Activated T-cell treated with anti-CD3 and anti-CD28 coated beads, Interleukin-2, amount 50 U/mL, for 48 hours (primary cell): ENCODE results near the gene C17orf58.
"Not testable (repeated sequence)": the region's sequence is repeated elsewhere in the genome, so short reads cannot be mapped to it uniquely, and the experiment has no call there.

Source experiments
- DNase-seq, 2 experiments: peaks; one replicate each; pipeline ENCODE4 v3.0.0-alpha.2; 2020

Gene C17orf58

GRCh38 chr17:67999291-67999911, 3.1 kb upstream of the C17orf58 start:
- DNase-seq: no peak

- DNase-seq: no peak
Observed at GRCh38 chr17:67998466-67998865, 2.2 kb upstream of the C17orf58 start.

GRCh38 chr17:67995570-67996263, 552 bp downstream of the C17orf58 start:
- DNase-seq: peak; percentile 41 to 55

GRCh38 chr17:67994817-67995569, 1.3 kb downstream of the C17orf58 start:
- DNase-seq: no peak

GRCh38 chr17:67993998-67994361, 2.3 kb downstream of the C17orf58 start:
- no peak for DNase-seq

GRCh38 chr17:67993153-67993997, 2.9 kb downstream of the C17orf58 start:
- DNase-seq: peak; percentile 80 to 86

GRCh38 chr17:67992548-67993152, 3.6 kb downstream of the C17orf58 start:
- no peak for DNase-seq

GRCh38 chr17:67990909-67991308, 5.4 kb downstream of the C17orf58 start:
- DNase-seq: no peak

GRCh38 chr17:67983383-67983688, 12.9 kb downstream of the C17orf58 start:
- no peak for DNase-seq

GRCh38 chr17:67982686-67983382, 13.4 kb downstream of the C17orf58 start:
- no peak for DNase-seq

- no peak for DNase-seq
Observed at GRCh38 chr17:67982034-67982640, 14.1 kb downstream of the C17orf58 start.

GRCh38 chr17:67980883-67981282, 15.4 kb downstream of the C17orf58 start:
- DNase-seq: not testable (repeated sequence)

- DNase-seq: no peak
Observed at GRCh38 chr17:67980456-67980855, 15.8 kb downstream of the C17orf58 start.

GRCh38 chr17:67976306-67976705, 20.0 kb downstream of the C17orf58 start:
- DNase-seq: not testable (repeated sequence)

- no peak for DNase-seq
Observed at GRCh38 chr17:67974598-67975066, 21.6 kb downstream of the C17orf58 start.

- DNase-seq: no peak
Observed at GRCh38 chr17:67974185-67974584, 22.1 kb downstream of the C17orf58 start.

- DNase-seq: no peak
Observed at GRCh38 chr17:67970783-67971182, 25.5 kb downstream of the C17orf58 start.

- DNase-seq: peak; percentile 55 to 70
Observed at GRCh38 chr17:67963145-67963572, 33.1 kb downstream of the C17orf58 start.

- not testable (repeated sequence) for DNase-seq
Observed at GRCh38 chr17:67962156-67962555, 34.1 kb downstream of the C17orf58 start.

- not testable (repeated sequence) for DNase-seq
Observed at GRCh38 chr17:67960276-67960675, 36.0 kb downstream of the C17orf58 start.

- DNase-seq: no peak
Observed at GRCh38 chr17:67959510-67959909, 36.8 kb downstream of the C17orf58 start.
